GM23248 (cell line): ENCODE results near the gene CDRT15. TPM values are rescaled to one million over a fixed set of nuclear protein-coding genes. Genes with fewer than 3 reads are reported as not detected.

Source experiments
- DNase-seq: peaks from one replicate; pipeline ENCODE4 v3.0.0-alpha.2; 2015
- H2AFZ ChIP-seq: fragments of 200-600 bp; sonication (generic); 2 replicates; pipeline ENCODE4 v1.6.1; 2016; ENCODE audit warnings: antibody characterized with exemption
- H3F3A ChIP-seq: fragments of 200-600 bp; sonication (generic); 2 replicates; pipeline ENCODE4 v1.6.1; 2016; ENCODE audit warnings: mild to moderate bottlenecking, antibody characterized with exemption, mixed run types; ENCODE audit not compliant: insufficient read depth
- H3K27ac ChIP-seq: fragments of 200-600 bp; sonication (generic); 2 replicates; pipeline ENCODE4 v1.5.1; 2016; ENCODE audit warnings: mild to moderate bottlenecking
- H3K27me3 ChIP-seq: fragments of 200-600 bp; sonication (generic); replicated peaks from 2 replicates; pipeline ENCODE4 v1.6.1; 2016; ENCODE audit warnings: mild to moderate bottlenecking; ENCODE audit not compliant: insufficient read depth
- H3K36me3 ChIP-seq: fragments of 200-600 bp; sonication (generic); 2 replicates; pipeline ENCODE4 v1.6.1; 2016; ENCODE audit warnings: low read depth, mild to moderate bottlenecking
- H3K4me1 ChIP-seq: fragments of 200-600 bp; sonication (generic); 2 replicates; pipeline ENCODE4 v1.6.1; 2016; ENCODE audit warnings: mild to moderate bottlenecking; ENCODE audit not compliant: insufficient read depth
- H3K4me2 ChIP-seq: fragments of 200-600 bp; sonication (generic); one replicate; pipeline ENCODE4 v1.6.1; 2016; ENCODE audit warnings: mild to moderate bottlenecking; ENCODE audit not compliant: unreplicated experiment
- H3K4me3 ChIP-seq: fragments of 200-600 bp; sonication (generic); 2 replicates; pipeline ENCODE4 v1.5.1; 2016; ENCODE audit warnings: mild to moderate bottlenecking
- H3K79me2 ChIP-seq: fragments of 200-600 bp; sonication (generic); 2 replicates; pipeline ENCODE4 v1.6.1; 2016; ENCODE audit warnings: mild to moderate bottlenecking; ENCODE audit not compliant: insufficient read depth
- H3K9ac ChIP-seq: fragments of 200-600 bp; sonication (generic); 2 replicates; pipeline ENCODE4 v1.6.1; 2016; ENCODE audit warnings: mild to moderate bottlenecking
- H3K9me2 ChIP-seq: fragments of 200-600 bp; sonication (generic); 2 replicates; pipeline ENCODE4 v1.6.1; 2016; ENCODE audit warnings: mixed run types, mild to moderate bottlenecking, moderate library complexity; ENCODE audit not compliant: insufficient read depth
- H3K9me3 ChIP-seq: fragments of 200-600 bp; sonication (generic); one replicate; pipeline ENCODE4 v1.6.1; 2017; ENCODE audit warnings: low read depth
- H4K20me1 ChIP-seq: fragments of 200-600 bp; sonication (generic); 2 replicates; pipeline ENCODE4 v1.6.0; 2016; ENCODE audit not compliant: insufficient read depth
- EZH2 ChIP-seq: fragments of 200-600 bp; sonication (generic); IDR thresholded peaks from 2 replicates; pipeline ENCODE4 v1.6.1; 2018; ENCODE audit warnings: antibody characterized with exemption, mild to moderate bottlenecking; ENCODE audit not compliant: insufficient read depth, poor library complexity, severe bottlenecking
- EZH2phosphoT487 ChIP-seq: fragments of 200-600 bp; sonication (generic); IDR thresholded peaks from 2 replicates; pipeline ENCODE4 v1.6.1; 2018; ENCODE audit warnings: antibody characterized with exemption, moderate library complexity, mild to moderate bottlenecking, low read depth; ENCODE audit not compliant: insufficient read depth
- WGBS, 2 experiments: methylation state at CpG; one replicate each; pipeline ENCODE4 v1.1.6; 2015 to 2017; ENCODE audit warnings: low lambda C conversion rate in 2 of 2, low coverage in 1 of 2; ENCODE audit errors: missing lambda C conversion rate in 2 of 2; 5-methylcytosine and 5-hydroxymethylcytosine counted together
- in situ Hi-C: fragments of 300-500 bp; cut with MboI; formaldehyde crosslinking; loops from 2 replicates; pipeline ENCODE4 v1.15.0; 2020
- polyA plus RNA-seq: library from polyadenylated mRNA; unstranded; fragments of >200 nt; fragmentation: Nextera tagmentation; extraction: Ambion mirVana; gene quantifications from 2 replicates; pipeline ENCODE4 v1.2.1, GENCODE V29; 2016
- total RNA-seq: library from RNA; depleted of rRNA; stranded (reverse); fragments of >200 nt; shearing (Covaris generic); gene quantifications from 2 replicates; pipeline ENCODE4 v1.2.3, GENCODE V29; 2014

CDRT15 gene
- total and polyA plus RNA-seq, 2 experiments from 2014 or later: not detected

DNA sequence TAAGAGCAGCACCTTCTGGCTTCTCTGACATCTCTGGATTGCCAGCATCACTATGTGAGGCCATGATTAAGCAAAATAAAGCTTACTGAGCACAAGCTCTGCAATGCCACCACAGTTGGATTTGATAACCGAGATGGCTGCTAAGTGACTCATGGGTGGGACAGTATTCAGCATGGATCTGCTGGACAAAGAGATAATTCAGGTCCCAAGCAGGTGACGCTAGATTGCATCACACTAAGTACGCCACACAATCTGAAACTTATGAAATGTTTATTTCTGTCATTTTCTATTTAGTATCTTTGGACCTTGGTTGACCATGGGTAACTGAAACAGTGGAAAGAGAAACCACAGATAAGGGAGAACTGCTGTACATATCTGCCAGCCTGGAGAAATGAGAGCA, 27.4 kb downstream of the CDRT15 start:
- Histone ChIP-seq H3K4me3 (no peak overlapping the region), H3K27ac (no peak overlapping the region), H3K9me3 (no peaks in the 10 kb centered on the region), H3K4me2 (no peak overlapping the region), H3K9ac (no peak overlapping the region), H3K9me2 (no peaks in the 10 kb centered on the region), H4K20me1 (no peaks in the 10 kb centered on the region), H2AFZ (no peak overlapping the region), H3K27me3 (no peaks in the 10 kb centered on the region), H3F3A (peaks cover 6% of the 10 kb centered on the region; the same call in 1 of the 2 replicates), H3K36me3 (no peaks in the 10 kb centered on the region; the same call in 1 of the 2 replicates), H3K79me2 (no peaks in the 10 kb centered on the region), H3K4me1 (peaks cover 9% of the 10 kb centered on the region)
- WGBS, 2 experiments: 93 to 95% methylated on average over 3 of the region's 3 CpGs
- DNase-seq: no peak
- no peak for TF ChIP-seq EZH2phosphoT487
- TF ChIP-seq EZH2: no peak
- in situ Hi-C loops: no loop called here

- DNase-seq: no peak
- Histone ChIP-seq H3K27me3 (no peaks in the 10 kb centered on the region), H3K36me3 (no peaks in the 10 kb centered on the region; the same call in 1 of the 2 replicates), H4K20me1 (no peaks in the 10 kb centered on the region), H3K9ac (no peak overlapping the region), H2AFZ (no peak overlapping the region), H3K4me3 (no peak overlapping the region), H3K4me1 (no peaks in the 10 kb centered on the region), H3K9me3 (no peaks in the 10 kb centered on the region), H3K27ac (no peak overlapping the region), H3K4me2 (no peak overlapping the region), H3K79me2 (no peaks in the 10 kb centered on the region), H3F3A (no peaks in the 10 kb centered on the region), H3K9me2 (no peaks in the 10 kb centered on the region)
- TF ChIP-seq EZH2: no peak
- no peak for TF ChIP-seq EZH2phosphoT487
- in situ Hi-C loops: no loop called here
- WGBS, 2 experiments: 94 to 97% methylated on average over 5 of the region's 5 CpGs
Measured at GRCh38 chr17:14207791-14208190, 28.9 kb downstream of the CDRT15 start.

GRCh38 chr17:14206891-14207290, 29.8 kb downstream of the CDRT15 start:
- 97 to 100% methylated on average over 28 to 29 of the region's 29 CpGs for WGBS, 2 experiments

GRCh38 chr17:14205992-14206461, 30.6 kb downstream of the CDRT15 start:
- in situ Hi-C loops: no loop called here
- Histone ChIP-seq H3K9me2 (no peaks in the 10 kb centered on the region), H3K36me3 (no peaks in the 10 kb centered on the region; the same call in 1 of the 2 replicates), H3K4me3 (no peak overlapping the region), H3K27me3 (no peaks in the 10 kb centered on the region), H3F3A (no peaks in the 10 kb centered on the region), H3K4me2 (no peak overlapping the region), H3K9ac (no peak overlapping the region), H2AFZ (no peak overlapping the region), H3K27ac (no peak overlapping the region), H3K4me1 (peaks cover 6% of the 10 kb centered on the region; the same call in 1 of the 2 replicates), H4K20me1 (no peaks in the 10 kb centered on the region), H3K9me3 (no peaks in the 10 kb centered on the region), H3K79me2 (no peaks in the 10 kb centered on the region)
- DNase-seq: no peak
- no peak for TF ChIP-seq EZH2phosphoT487
- no peak for TF ChIP-seq EZH2
- WGBS, 2 experiments: 82 to 83% methylated on average over 13 of the region's 13 CpGs

More at GRCh38 chr17:14206891-14207290, 29.8 kb downstream of the CDRT15 start:
- Histone ChIP-seq H3K27me3 (no peaks in the 10 kb centered on the region), H2AFZ (no peak overlapping the region), H3K9ac (no peak overlapping the region), H4K20me1 (no peaks in the 10 kb centered on the region), H3F3A (no peaks in the 10 kb centered on the region), H3K4me3 (no peak overlapping the region), H3K36me3 (no peaks in the 10 kb centered on the region; the same call in 1 of the 2 replicates), H3K79me2 (no peaks in the 10 kb centered on the region), H3K27ac (no peak overlapping the region), H3K9me3 (no peaks in the 10 kb centered on the region), H3K4me1 (no peaks in the 10 kb centered on the region), H3K9me2 (no peaks in the 10 kb centered on the region), H3K4me2 (no peak overlapping the region)
- in situ Hi-C loops: no loop called here
- no peak for DNase-seq
- TF ChIP-seq EZH2 (no peak), EZH2phosphoT487 (no peak)
